Ramos (cell line): ENCODE results near the gene RAB3GAP1.

Experiments used
- in situ Hi-C: fragments of 300-500 bp; cut with MboI; formaldehyde crosslinking; loops from one replicate; pipeline ENCODE4 v1.14.3; 2022; ENCODE audit warnings: low sequenced_read_pairs; ENCODE audit not compliant: unreplicated experiment

The RAB3GAP1 gene

GRCh38 chr2:135198481-135198880 lies 146.4 kb downstream of the RAB3GAP1 start:
- in situ Hi-C loops = no loop called here

- in situ Hi-C loops = no loop called here
Observed at GRCh38 chr2:135202751-135203150, 150.7 kb downstream of the RAB3GAP1 start.

- in situ Hi-C loops = no loop called here
Observed at GRCh38 chr2:135203944-135204343, 151.9 kb downstream of the RAB3GAP1 start.

- in situ Hi-C loops = no loop called here
Observed at GRCh38 chr2:135208016-135208415, 155.9 kb downstream of the RAB3GAP1 start.

- in situ Hi-C loops = no loop called here
Observed at GRCh38 chr2:135212757-135213156, 160.7 kb downstream of the RAB3GAP1 start.

GRCh38 chr2:135218426-135218825 lies 166.3 kb downstream of the RAB3GAP1 start:
- in situ Hi-C loops = no loop called here

- in situ Hi-C loops = no loop called here
Observed at GRCh38 chr2:135219226-135219625, 167.1 kb downstream of the RAB3GAP1 start.
